ENCODE data around the gene CDRT15.

GRCh38 chr17:14201988-14202380 lies 34.7 kb downstream of the CDRT15 start:
- TF ChIP-seq POLR2AphosphoS5 (IDR thresholded peaks at IDR 0.05; ENCODE audit: borderline replicate concordance, low read depth, low read length), result no peak
- TF ChIP-seq EZH2 (IDR thresholded peaks at IDR 0.05), result no peak

Measured in SK-N-MC (cell line).